Neural progenitor cell (in vitro differentiated cells): ENCODE measurements around the gene MT1H.

Experiments used
- EZH2phosphoT487 ChIP-seq: fragments of 200-600 bp; sonication (generic); IDR thresholded peaks from 2 replicates; pipeline ENCODE4 v1.6.1; 2017; ENCODE audit warnings: antibody characterized with exemption
- TF ChIP-seq, protein P1 (sequence below): fragments of 200-600 bp; sonication (generic); IDR thresholded peaks from 2 replicates; pipeline ENCODE4 v1.5.1; 2017; ENCODE audit warnings: antibody characterized with exemption, mild to moderate bottlenecking

DNA sequence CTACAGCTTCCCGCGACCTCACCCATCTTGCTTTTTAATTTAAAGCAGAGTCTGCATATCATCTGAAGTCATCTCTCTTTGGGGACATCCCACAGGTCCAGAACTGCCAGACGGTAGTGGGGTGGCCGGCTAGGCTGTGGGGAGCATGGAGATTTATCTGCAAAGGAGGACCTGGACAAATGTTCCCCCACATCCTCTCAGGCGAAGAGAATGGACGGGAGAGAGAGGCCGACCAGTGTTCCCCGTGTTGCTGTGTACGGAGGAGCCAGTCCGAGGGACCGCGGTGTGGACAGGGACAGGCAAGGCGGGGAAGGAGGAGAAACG lies 37.8 kb upstream of the MT1H start:
- TF ChIP-seq EZH2phosphoT487, result peak; percentile 96
- TF ChIP-seq, protein P1, sequence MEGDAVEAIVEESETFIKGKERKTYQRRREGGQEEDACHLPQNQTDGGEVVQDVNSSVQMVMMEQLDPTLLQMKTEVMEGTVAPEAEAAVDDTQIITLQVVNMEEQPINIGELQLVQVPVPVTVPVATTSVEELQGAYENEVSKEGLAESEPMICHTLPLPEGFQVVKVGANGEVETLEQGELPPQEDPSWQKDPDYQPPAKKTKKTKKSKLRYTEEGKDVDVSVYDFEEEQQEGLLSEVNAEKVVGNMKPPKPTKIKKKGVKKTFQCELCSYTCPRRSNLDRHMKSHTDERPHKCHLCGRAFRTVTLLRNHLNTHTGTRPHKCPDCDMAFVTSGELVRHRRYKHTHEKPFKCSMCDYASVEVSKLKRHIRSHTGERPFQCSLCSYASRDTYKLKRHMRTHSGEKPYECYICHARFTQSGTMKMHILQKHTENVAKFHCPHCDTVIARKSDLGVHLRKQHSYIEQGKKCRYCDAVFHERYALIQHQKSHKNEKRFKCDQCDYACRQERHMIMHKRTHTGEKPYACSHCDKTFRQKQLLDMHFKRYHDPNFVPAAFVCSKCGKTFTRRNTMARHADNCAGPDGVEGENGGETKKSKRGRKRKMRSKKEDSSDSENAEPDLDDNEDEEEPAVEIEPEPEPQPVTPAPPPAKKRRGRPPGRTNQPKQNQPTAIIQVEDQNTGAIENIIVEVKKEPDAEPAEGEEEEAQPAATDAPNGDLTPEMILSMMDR, result no peak
